Thyroid gland (tissue), 4 donors: Measurements from ENCODE around the gene FOXA3. TPM values are rescaled to one million over a fixed set of nuclear protein-coding genes. Genes with fewer than 3 reads are reported as not detected.
A peak's percentile ranks its signal among the peaks of the same experiment; 100 is the strongest.

Experiments
- DNase-seq, 2 donors: peaks; one replicate each; pipeline ENCODE4 v3.0.0-alpha.2; 2019
- H3K27ac ChIP-seq, 3 donors: fragments of 200-600 bp; sonication (generic); 1 replicate in 2 of 3; 2 replicates in 1 of 3; pipeline ENCODE4 v1.5.1; 2016 to 2019; ENCODE audit warnings: mild to moderate bottlenecking in 1 of 3, moderate library complexity in 1 of 3
- H3K27me3 ChIP-seq: fragments of 200-600 bp; sonication (generic); one replicate; pipeline ENCODE4 v1.5.1; 2019
- H3K36me3 ChIP-seq, 2 donors: fragments of 200-600 bp; sonication (generic); one replicate each; pipeline ENCODE4 v1.5.1; 2016 to 2019
- H3K4me1 ChIP-seq, 2 donors: fragments of 200-600 bp; sonication (generic); one replicate each; pipeline ENCODE4 v1.5.1; 2017 to 2019
- H3K4me3 ChIP-seq, 3 donors: fragments of 200-600 bp; sonication (generic); replicated peaks in 1 of 3; 1 replicate in 2 of 3; 2 replicates in 1 of 3; pipeline ENCODE4 v1.5.1; 2016; ENCODE audit warnings: mild to moderate bottlenecking in 1 of 3
- H3K9me3 ChIP-seq: fragments of 200-600 bp; sonication (generic); one replicate; pipeline ENCODE4 v1.5.1; 2017
- CTCF ChIP-seq, 6 experiments: fragments of 200-600 bp in 3 of 6; fragments of 450-650 bp in 3 of 6; sonication (generic) in 3 of 6; IDR thresholded peaks; one replicate each; pipeline ENCODE4 v1.5.1; 2016 to 2019; ENCODE audit warnings: antibody characterized with exemption in 6 of 6, mild to moderate bottlenecking in 2 of 6, inconsistent platforms in 1 of 6, moderate library complexity in 1 of 6
- POLR2A ChIP-seq, 2 donors: fragments of 450-650 bp; IDR thresholded peaks; one replicate each; pipeline ENCODE4 v1.6.1; 2017; ENCODE audit warnings: antibody characterized with exemption in 2 of 2, mild to moderate bottlenecking in 2 of 2, moderate library complexity in 1 of 2
- WGBS, 2 donors: methylation state at CpG; one replicate each; pipeline ENCODE4 v1.1.5; 2017; 5-methylcytosine and 5-hydroxymethylcytosine counted together
- intact Hi-C: fragments of 100-400 bp; cut with DNase I; formaldehyde crosslinking; loops from one replicate; pipeline ENCODE4 v1.15.1; 2023
- total RNA-seq, 4 donors: library from RNA; depleted of rRNA; stranded (reverse); fragments of >200 nt; gene quantifications; one replicate each; pipeline ENCODE4 v1.2.3, GENCODE V29; 2016

The FOXA3 gene
- total RNA-seq, 4 donors from 2014 or later = not detected

- H3K27me3 ChIP-seq = no peaks in the 10 kb centered on the region
- H3K4me1 ChIP-seq = peaks cover 8 to 17% of the 10 kb centered on the region in 2 donors
- H3K9me3 ChIP-seq = no peaks in the 10 kb centered on the region
- DNase-seq = no peak
- no peak overlapping the region for H3K27ac ChIP-seq
- H3K4me3 ChIP-seq = no peak overlapping the region
- intact Hi-C loops = loop anchor here (10.0 kb wide), 1 partner anchor 117 kb away; no protein-coding TSS in a partner anchor
- H3K36me3 ChIP-seq = peaks cover 7 to 21% of the 10 kb centered on the region in 2 donors
- TF ChIP-seq CTCF (IDR thresholded peaks at IDR 0.05) = no peak
- no peak for TF ChIP-seq POLR2A (IDR thresholded peaks at IDR 0.05)
- WGBS, 2 donors = 95 to 100% methylated on average over 7 to 8 of the region's 8 CpGs
These were observed 33.2 kb downstream of the FOXA3 start for GRCh38 chr19:45897261-45897812.

DNA sequence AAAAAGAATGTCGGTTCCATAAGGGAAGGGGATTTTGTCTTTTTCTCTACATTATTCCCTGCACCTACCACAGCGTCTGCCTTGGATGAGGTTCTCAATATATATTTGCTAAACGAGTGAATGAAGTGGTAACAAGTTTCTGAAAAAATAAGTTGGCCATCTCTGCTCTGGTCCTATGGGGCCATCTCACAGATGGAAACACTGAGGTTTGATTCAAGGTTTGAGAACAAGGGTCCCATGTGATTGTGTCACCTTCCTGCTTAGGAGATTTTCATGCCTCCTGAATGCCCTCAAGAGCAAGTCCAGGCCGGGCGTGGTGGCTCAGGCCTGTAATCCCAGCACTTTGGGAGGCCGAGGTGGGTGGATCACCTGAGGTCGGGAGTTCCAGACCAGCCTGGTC lies 35.1 kb downstream of the FOXA3 start:
- no peak overlapping the region for H3K4me3 ChIP-seq
- no peak overlapping the region for H3K27ac ChIP-seq
- H3K36me3 ChIP-seq = peaks cover 7 to 21% of the 10 kb centered on the region in 2 donors
- no peaks in the 10 kb centered on the region for H3K27me3 ChIP-seq
- intact Hi-C loops = loop anchor here (10.0 kb wide), 1 partner anchor 116 kb away; no protein-coding TSS in a partner anchor
- no peaks in the 10 kb centered on the region for H3K9me3 ChIP-seq
- DNase-seq = no peak
- TF ChIP-seq POLR2A (IDR thresholded peaks at IDR 0.05) (no peak), CTCF (IDR thresholded peaks at IDR 0.05) (no peak)
- H3K4me1 ChIP-seq = peaks cover 14 to 23% of the 10 kb centered on the region in 2 donors
- 94 to 95% methylated on average over 7 of the region's 7 CpGs for WGBS, 2 donors

GRCh38 chr19:45899919-45900589 lies 35.9 kb downstream of the FOXA3 start:
- no peaks in the 10 kb centered on the region for H3K9me3 ChIP-seq

GRCh38 chr19:45900738-45901431 lies 36.8 kb downstream of the FOXA3 start:
- 65 to 84% methylated on average over 10 of the region's 22 CpGs for WGBS, 2 donors
- H3K27ac ChIP-seq = no peak overlapping the region
- intact Hi-C loops = no loop called here

More at GRCh38 chr19:45899919-45900589, 35.9 kb downstream of the FOXA3 start:
- DNase-seq = no peak
- Histone ChIP-seq H3K4me3 (no peak overlapping the region), H3K27me3 (no peaks in the 10 kb centered on the region), H3K4me1 (peaks cover 14 to 23% of the 10 kb centered on the region in 2 donors), H3K36me3 (peaks cover 6 to 21% of the 10 kb centered on the region in 2 donors), H3K27ac (no peak overlapping the region)
- intact Hi-C loops = loop anchor here (10.0 kb wide), 1 partner anchor 115 kb away; no protein-coding TSS in a partner anchor
- TF ChIP-seq POLR2A (IDR thresholded peaks at IDR 0.05) (no peak), CTCF (IDR thresholded peaks at IDR 0.05) (no peak)
- WGBS, 2 donors = 92 to 96% methylated on average over 4 of the region's 4 CpGs

More at GRCh38 chr19:45900738-45901431, 36.8 kb downstream of the FOXA3 start:
- TF ChIP-seq CTCF (IDR thresholded peaks at IDR 0.05) (no peak), POLR2A (IDR thresholded peaks at IDR 0.05) (no peak)
- peak overlapping the region in 1 of 3 donors; percentile 61 for H3K4me3 ChIP-seq
- peaks cover 0 to 21% of the 10 kb centered on the region in 2 donors for H3K36me3 ChIP-seq
- DNase-seq = no peak
- peaks cover 14 to 23% of the 10 kb centered on the region in 2 donors for H3K4me1 ChIP-seq
- H3K27me3 ChIP-seq = no peaks in the 10 kb centered on the region
- H3K9me3 ChIP-seq = no peaks in the 10 kb centered on the region
